Measurements from ENCODE around the gene SFTPD. TPM values are rescaled to one million over a fixed set of nuclear protein-coding genes. Genes with fewer than 3 reads are reported as not detected.

The SFTPD gene
- total and polyA plus RNA-seq, 2 of the 13 experiments (the other 11 are each of a cell fraction or from before 2014, with no cell fraction given) = not detected

- 0 out of 2 replicates have a peak, but pooled peaks have one; percentile 33 for TF ChIP-seq MIER2 (CRISPR knock-in tag; IDR thresholded peaks at IDR 0.05)
- TF ChIP-seq TGIF2 (CRISPR knock-in tag; IDR thresholded peaks at IDR 0.05) = no peak
- TF ChIP-seq CENPX (CRISPR knock-in tag; IDR thresholded peaks at IDR 0.05) = no peak
- 0 out of 2 replicates have a peak, but pooled peaks have one; percentile 40 for TF ChIP-seq ZNF607 (CRISPR knock-in tag; IDR thresholded peaks at IDR 0.05; ENCODE audit: borderline replicate concordance)
- TF ChIP-seq ZNF543 (CRISPR knock-in tag; IDR thresholded peaks at IDR 0.05) = no peak
- TF ChIP-seq TBX2 (CRISPR knock-in tag; IDR thresholded peaks at IDR 0.05; ENCODE audit: borderline replicate concordance) = peak; percentile 24; the same call in 1 of the 2 replicates
- TF ChIP-seq, protein P1, sequence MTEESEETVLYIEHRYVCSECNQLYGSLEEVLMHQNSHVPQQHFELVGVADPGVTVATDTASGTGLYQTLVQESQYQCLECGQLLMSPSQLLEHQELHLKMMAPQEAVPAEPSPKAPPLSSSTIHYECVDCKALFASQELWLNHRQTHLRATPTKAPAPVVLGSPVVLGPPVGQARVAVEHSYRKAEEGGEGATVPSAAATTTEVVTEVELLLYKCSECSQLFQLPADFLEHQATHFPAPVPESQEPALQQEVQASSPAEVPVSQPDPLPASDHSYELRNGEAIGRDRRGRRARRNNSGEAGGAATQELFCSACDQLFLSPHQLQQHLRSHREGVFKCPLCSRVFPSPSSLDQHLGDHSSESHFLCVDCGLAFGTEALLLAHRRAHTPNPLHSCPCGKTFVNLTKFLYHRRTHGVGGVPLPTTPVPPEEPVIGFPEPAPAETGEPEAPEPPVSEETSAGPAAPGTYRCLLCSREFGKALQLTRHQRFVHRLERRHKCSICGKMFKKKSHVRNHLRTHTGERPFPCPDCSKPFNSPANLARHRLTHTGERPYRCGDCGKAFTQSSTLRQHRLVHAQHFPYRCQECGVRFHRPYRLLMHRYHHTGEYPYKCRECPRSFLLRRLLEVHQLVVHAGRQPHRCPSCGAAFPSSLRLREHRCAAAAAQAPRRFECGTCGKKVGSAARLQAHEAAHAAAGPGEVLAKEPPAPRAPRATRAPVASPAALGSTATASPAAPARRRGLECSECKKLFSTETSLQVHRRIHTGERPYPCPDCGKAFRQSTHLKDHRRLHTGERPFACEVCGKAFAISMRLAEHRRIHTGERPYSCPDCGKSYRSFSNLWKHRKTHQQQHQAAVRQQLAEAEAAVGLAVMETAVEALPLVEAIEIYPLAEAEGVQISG (CRISPR knock-in tag; IDR thresholded peaks at IDR 0.05) = peak; percentile 66
- TF ChIP-seq TFAP4 (IDR thresholded peaks at IDR 0.05; ENCODE audit: borderline replicate concordance, low read depth) = peak; percentile 23; the same call in 1 of the 2 replicates
- peak; percentile 54 for TF ChIP-seq XRCC5 (optimal IDR thresholded peaks at IDR 0.05; ENCODE audit: low read length)
- peak; percentile 80; the same call in 1 of the 2 replicates for TF ChIP-seq HIC2 (CRISPR knock-in tag; IDR thresholded peaks at IDR 0.05; ENCODE audit: low read depth)
- peak; percentile 67; the same call in 1 of the 2 replicates for TF ChIP-seq PAXIP1 (CRISPR knock-in tag; conservative IDR thresholded peaks at IDR 0.05)
- TF ChIP-seq ZSCAN9 (CRISPR knock-in tag; IDR thresholded peaks at IDR 0.05; ENCODE audit: borderline replicate concordance) = 0 out of 2 replicates have a peak, but pooled peaks have one; percentile 24
- TF ChIP-seq, protein P2, sequence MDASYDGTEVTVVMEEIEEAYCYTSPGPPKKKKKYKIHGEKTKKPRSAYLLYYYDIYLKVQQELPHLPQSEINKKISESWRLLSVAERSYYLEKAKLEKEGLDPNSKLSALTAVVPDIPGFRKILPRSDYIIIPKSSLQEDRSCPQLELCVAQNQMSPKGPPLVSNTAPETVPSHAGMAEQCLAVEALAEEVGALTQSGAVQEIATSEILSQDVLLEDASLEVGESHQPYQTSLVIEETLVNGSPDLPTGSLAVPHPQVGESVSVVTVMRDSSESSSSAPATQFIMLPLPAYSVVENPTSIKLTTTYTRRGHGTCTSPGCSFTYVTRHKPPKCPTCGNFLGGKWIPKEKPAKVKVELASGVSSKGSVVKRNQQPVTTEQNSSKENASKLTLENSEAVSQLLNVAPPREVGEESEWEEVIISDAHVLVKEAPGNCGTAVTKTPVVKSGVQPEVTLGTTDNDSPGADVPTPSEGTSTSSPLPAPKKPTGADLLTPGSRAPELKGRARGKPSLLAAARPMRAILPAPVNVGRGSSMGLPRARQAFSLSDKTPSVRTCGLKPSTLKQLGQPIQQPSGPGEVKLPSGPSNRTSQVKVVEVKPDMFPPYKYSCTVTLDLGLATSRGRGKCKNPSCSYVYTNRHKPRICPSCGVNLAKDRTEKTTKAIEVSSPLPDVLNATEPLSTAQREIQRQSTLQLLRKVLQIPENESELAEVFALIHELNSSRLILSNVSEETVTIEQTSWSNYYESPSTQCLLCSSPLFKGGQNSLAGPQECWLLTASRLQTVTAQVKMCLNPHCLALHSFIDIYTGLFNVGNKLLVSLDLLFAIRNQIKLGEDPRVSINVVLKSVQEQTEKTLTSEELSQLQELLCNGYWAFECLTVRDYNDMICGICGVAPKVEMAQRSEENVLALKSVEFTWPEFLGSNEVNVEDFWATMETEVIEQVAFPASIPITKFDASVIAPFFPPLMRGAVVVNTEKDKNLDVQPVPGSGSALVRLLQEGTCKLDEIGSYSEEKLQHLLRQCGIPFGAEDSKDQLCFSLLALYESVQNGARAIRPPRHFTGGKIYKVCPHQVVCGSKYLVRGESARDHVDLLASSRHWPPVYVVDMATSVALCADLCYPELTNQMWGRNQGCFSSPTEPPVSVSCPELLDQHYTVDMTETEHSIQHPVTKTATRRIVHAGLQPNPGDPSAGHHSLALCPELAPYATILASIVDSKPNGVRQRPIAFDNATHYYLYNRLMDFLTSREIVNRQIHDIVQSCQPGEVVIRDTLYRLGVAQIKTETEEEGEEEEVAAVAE (CRISPR knock-in tag; IDR thresholded peaks at IDR 0.05; ENCODE audit: borderline replicate concordance) = peak; percentile 70; the same call in 1 of the 2 replicates
- no peak for TF ChIP-seq RBM22 (optimal IDR thresholded peaks at IDR 0.05; ENCODE audit: low read length)
Measured at GRCh38 chr10:79927111-79927828, 21.6 kb downstream of the SFTPD start (continued).
